ENCODE results near the gene MAD2L1BP.
A peak's percentile ranks its signal among the peaks of the same experiment; 100 is the strongest.

Gene MAD2L1BP

DNA sequence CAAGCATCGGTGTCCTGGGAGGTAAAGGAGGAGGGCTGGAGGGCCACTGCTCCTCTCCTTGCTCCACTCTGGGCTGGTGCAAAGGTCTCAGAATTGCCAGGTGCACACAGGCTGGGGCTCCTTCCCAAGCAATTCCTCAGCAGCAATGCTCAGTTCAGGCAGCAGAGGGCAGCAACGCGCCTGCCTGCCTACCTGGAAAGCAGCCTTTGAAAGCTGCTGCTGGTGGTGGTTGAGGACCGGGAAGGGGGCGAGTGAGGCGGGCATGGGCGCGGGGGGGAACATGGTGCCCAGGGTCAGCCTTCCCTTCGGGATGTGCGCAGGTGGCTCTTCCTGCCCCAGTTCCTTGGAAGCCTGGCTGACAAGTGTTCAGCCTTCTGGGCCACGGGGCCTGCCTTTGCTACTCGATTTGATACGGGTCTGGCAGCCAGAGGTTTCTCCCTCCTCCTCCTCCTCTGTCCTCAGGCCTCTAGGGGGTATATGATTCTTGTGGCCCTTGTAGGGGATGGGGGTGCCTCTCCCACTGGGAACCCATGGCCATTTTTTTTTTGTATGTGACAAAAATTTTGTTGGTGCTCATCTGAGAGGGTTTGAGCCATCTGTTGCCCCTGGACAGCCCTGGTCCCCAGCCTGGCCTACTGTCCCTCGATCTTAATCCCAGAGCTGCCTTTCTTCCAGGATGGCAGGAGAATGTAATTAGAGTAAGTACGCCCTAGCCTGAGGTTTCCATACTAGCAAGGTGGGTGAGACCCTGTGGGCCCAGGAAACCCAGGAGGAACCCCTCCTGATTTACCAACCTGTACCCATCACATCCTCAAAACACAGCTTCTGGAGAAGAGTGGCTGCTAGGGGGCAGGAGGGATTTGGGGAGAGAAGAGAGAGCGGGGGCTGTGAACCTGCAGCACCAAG is 31.9 kb downstream of the MAD2L1BP start:
- DNase-seq: peak; percentile 97

DNA sequence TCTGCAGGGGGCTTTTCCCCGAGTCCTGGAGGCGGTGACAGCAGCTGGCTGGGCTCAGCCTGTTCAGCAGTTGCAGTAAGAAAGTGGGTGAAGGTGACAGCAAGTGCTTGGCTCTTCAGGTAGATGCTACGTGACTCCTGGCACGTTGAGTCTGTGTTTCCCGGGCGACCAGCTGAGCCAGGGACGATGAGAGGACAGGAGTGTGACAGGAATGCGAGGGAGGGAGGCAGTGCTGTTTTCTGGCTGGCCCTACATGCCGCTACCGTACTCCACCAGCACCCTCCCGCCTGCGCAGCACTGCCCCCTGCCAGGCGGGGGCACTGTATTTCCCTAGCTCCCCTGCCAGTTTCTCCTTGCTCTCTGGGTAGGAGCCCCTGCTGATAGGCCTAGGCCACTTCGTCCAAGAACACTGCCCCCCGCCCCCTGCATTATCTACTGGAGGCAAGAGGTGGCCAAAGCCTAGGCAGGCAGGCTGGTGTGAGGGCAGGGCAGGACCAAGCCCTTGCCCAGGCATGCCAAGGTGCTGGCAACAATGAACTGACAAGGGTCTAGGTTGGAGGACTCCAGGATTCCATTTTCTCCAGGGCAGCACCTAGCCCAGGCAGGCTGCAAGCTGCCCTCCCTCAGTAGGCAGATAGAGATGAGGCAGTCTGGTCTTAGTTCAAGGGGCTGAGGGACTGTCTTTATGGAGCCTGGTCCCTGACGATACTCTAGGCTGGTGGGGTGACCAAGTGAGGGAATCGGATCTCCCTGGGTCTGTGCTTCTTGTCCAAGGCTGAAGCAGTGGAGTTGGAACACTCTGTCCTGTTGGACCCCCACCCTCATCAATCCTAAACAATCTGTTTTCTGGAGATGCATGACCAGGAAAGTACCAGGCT is 32.8 kb downstream of the MAD2L1BP start:
- peak; percentile 81 for DNase-seq

DNA sequence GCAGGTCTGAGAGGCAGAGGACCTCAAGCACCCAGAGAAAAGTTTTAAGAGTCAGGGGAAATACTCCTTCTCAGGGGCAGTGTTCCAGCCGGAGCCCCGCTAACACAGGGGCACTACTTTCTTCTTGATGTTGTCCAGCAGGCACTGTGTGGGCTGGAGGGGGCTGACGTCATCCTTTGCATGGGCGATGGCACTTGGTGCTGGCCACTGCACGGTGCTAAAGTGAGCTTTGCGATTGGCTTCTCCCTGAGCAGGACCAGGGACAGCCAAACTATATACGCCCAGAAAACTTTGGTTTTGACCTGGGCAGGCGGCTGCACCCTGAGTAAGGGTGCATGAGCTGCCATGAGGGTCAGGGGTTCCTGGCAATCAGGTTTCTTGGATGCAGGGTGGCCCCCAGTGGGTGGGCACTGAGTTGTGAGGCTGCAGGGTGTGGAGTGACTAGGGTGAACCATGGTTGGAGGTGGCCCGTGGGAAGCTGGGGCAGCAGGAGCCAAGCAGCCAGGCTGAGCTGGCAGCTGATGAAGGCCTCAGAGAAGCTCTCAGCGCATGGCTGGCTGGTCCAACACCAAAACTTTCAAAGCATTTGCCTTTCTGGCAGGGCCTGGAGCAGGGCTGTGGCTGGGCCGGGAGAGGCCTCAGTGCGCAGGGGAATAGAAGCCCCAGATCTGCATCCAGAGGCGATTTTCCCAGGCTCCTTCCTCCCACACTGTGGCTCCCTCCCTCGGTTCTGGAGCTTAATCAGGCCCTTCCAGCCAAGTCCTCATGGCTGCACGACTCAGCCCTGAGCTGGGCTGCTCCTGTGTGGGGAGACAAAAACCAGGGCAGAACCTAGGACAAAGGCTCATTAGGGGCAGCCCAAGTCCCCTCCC is 33.6 kb downstream of the MAD2L1BP start:
- no peak for DNase-seq

- DNase-seq: no peak
Measured at GRCh38 chr6:43669922-43670622, 34.4 kb downstream of the MAD2L1BP start.

- DNase-seq: no peak
Measured at GRCh38 chr6:43670623-43670986, 35.0 kb downstream of the MAD2L1BP start.

- no peak for DNase-seq
Measured at GRCh38 chr6:43671011-43671800, 35.6 kb downstream of the MAD2L1BP start.

DNA sequence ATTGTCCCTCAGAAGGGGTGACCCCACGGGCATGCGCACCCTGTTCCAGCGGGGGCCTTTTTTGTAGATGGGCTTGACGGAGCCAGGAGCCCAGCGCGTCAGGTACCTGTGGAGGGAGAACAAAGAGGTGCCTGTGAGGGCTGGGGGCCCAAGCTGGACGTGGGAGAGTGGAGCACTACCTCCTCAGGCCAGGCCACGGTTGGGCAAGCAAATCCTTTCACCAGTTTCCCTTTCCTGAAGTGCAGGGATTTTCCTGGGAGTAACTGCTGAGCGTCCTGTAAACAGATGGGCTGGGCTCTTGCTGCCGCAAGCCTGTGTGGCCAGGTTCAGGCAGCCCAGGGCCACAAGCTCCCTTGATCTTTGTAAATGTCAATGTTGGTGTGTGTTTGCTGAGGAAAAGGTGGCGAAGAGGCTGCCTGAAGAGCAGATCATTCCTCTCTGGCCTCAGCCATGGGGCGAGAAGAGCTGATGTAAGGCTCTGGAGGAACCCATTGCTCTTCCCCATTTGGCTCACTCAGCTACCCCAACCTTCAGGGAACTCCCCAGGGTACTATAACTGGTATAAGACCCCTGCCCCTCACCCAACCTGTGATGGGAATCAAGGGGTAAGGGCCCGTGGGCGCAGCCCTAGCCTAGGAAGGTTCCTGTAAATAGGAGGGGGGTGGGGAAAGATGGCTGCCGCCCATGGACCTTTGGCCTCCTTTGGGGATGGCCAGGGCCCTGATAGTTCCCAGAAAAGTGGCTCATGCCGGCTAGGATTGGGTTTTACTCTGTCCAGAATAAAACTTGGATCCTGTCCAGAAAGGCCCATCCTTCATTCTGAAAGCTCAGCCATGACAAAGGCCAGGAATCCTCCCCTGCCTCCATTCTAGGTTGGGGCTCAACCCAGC is 36.4 kb downstream of the MAD2L1BP start:
- no peak for DNase-seq

DNA sequence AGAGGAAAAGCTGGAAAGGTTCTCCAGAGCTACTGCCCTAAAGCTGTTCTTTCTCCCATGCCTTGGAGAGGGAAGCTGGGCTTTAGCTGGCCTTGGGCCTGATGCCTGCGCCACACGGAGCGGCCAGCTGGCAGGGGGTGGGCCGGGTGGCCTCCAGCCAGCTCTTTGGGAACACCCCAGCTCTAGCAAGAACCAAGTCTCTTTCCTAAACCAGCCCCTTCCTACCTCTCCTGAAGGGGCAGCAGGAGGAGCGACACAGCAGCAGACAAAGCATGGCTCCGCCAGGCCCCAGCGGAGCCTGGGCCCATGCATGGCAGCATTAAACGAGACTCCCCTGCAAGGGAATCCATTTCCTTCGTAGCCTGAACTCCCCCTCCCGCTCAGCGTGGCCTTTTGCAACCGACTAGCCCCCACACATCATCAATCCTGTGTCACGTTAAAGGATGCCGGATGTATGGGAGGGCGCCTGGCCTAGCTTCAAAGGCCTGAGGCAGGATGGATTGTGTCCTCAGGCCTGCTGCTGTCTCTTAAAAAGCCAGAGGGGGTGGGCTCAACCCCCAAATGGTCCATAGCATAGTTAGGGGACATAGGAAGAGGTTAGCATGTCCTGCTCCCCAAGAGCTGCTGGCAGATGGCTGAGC is 37.9 kb downstream of the MAD2L1BP start:
- DNase-seq: no peak

- DNase-seq: no peak
Measured at GRCh38 chr6:43674291-43674690, 38.7 kb downstream of the MAD2L1BP start.

DNA sequence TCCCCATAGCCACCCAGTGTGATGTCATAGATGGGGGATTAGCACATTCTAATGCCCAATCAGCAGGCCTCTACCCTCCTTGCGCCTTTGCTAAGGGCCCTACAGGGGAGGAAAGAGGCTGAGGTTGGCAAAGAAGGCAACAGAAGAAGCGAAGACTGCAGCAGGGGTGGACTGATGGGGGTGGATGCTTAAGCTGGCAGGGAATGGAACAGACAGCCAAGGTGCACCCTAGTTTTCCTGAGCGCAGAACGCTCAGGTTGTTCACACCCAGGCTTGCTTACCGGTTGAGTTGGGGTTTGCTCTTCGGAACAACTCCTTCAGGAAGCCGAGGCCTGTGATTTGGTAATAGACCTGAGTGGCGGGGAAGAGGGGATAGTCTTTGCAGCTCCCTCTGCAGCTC is 39.3 kb downstream of the MAD2L1BP start:
- no peak for DNase-seq

- DNase-seq: no peak
Measured at GRCh38 chr6:43676962-43677606, 41.4 kb downstream of the MAD2L1BP start.

DNA sequence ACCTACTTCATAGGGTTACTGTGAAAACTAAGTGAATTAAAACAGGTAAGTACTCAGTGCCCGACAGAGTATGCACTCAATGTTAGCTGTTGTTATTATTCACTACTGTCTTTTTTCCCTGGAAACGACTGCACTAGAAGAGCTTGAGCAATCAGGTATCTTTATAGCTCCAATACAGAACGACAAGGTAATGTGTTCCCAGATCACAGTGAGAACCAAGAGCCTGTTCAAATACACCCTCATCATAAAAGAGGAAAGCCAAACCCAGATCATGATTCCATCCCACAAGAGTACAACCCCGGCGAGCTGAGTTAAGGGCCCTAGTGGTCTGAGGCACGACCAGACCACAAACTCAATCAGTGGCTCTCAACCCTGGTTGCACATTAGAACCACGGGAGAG is 42.1 kb downstream of the MAD2L1BP start:
- no peak for DNase-seq

GRCh38 chr6:43678341-43678740 is 42.7 kb downstream of the MAD2L1BP start:
- DNase-seq: no peak

DNA sequence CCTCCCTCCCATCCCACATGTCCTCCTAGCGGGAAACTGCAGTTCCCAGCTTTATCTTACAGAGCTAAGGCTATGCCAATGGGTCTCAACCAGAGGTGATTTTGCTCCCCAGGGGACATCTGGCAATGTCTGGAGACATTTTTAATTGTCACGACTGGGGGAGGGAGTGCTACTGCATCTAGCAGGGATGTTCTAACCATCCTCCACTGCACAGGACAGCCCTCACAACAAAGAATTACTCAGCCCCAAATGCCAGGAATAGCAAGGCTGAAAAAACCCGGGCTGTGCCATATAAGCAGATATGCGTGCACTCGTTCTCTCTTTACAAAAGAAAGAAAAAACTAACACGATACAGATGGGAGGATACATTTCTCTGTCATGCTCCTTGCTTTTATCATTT is 43.4 kb downstream of the MAD2L1BP start:
- DNase-seq: no peak

GRCh38 chr6:43680308-43681200 is 44.9 kb downstream of the MAD2L1BP start:
- DNase-seq: no peak

DNA sequence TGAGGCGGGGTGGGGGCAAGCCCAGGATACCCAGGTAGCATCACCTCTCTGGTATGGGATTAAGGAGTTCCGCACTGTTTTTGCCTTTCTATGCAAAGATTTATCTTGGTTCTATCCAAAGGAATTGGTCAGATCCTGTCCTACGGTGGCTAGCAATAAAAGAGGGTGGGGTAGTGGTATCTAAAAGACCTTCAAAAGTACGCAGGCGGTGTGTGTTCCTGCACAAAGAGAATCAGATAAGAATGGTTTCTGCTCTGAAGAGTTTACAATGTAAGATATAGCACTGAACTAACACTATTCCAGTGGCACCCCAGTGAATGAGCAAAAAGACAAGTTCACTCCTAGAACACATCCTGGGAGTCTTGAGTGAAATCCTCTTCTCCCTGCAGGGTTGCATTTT is 45.7 kb downstream of the MAD2L1BP start:
- no peak for DNase-seq

GRCh38 chr6:43682724-43683429 is 47.2 kb downstream of the MAD2L1BP start:
- DNase-seq: no peak

Measured in activated CD8-positive, alpha-beta memory T cell treated with anti-CD3 and anti-CD28 coated beads, Interleukin-2, amount 50 U/mL, for 48 hours (primary cell).